ENCODE data around the gene CITED2.
"Not testable (repeated sequence)": the region's sequence is repeated elsewhere in the genome, so short reads cannot be mapped to it uniquely, and the experiment has no call there.

The CITED2 gene

GRCh38 chr6:139363123-139363522 lies 11.3 kb downstream of the CITED2 start:
- not testable (repeated sequence) for H3K4me1 ChIP-seq (ENCODE audit: control insufficient read depth in 1 of 2, insufficient read depth in 2 of 2, low read length in 2 of 2)

GRCh38 chr6:139361211-139361610 lies 13.2 kb downstream of the CITED2 start:
- Histone ChIP-seq H3K27me3 (ENCODE audit: low read depth, low read length) (no peaks in the 10 kb centered on the region), H3K9me3 (ENCODE audit: control insufficient read depth in 1 of 2, low read length in 2 of 2) (no peaks in the 10 kb centered on the region), H3K4me1 (ENCODE audit: control insufficient read depth in 1 of 2, insufficient read depth in 2 of 2, low read length in 2 of 2) (no peaks in the 10 kb centered on the region), H3K4me3 (ENCODE audit: low read depth in 1 of 2, low read length in 2 of 2) (no peak overlapping the region), H3K36me3 (ENCODE audit: control insufficient read depth in 1 of 2, insufficient read depth in 2 of 2, low read length in 2 of 2) (no peaks in the 10 kb centered on the region), H3K27ac (ENCODE audit: low read length) (no peak overlapping the region)

More at GRCh38 chr6:139363123-139363522, 11.3 kb downstream of the CITED2 start:
- not testable (repeated sequence) for H3K36me3 ChIP-seq (ENCODE audit: control insufficient read depth in 1 of 2, insufficient read depth in 2 of 2, low read length in 2 of 2); H3K27me3 ChIP-seq (ENCODE audit: low read depth, low read length); H3K4me3 ChIP-seq (ENCODE audit: low read depth in 1 of 2, low read length in 2 of 2); H3K9me3 ChIP-seq (ENCODE audit: control insufficient read depth in 1 of 2, low read length in 2 of 2); H3K27ac ChIP-seq (ENCODE audit: low read length)

- Histone ChIP-seq H3K36me3 (ENCODE audit: control insufficient read depth in 1 of 2, insufficient read depth in 2 of 2, low read length in 2 of 2) (no peaks in the 10 kb centered on the region), H3K27me3 (ENCODE audit: low read depth, low read length) (no peaks in the 10 kb centered on the region), H3K4me1 (ENCODE audit: control insufficient read depth in 1 of 2, insufficient read depth in 2 of 2, low read length in 2 of 2) (no peaks in the 10 kb centered on the region), H3K27ac (ENCODE audit: low read length) (no peak overlapping the region), H3K4me3 (ENCODE audit: low read depth in 1 of 2, low read length in 2 of 2) (no peak overlapping the region), H3K9me3 (ENCODE audit: control insufficient read depth in 1 of 2, low read length in 2 of 2) (no peaks in the 10 kb centered on the region)
Measured at GRCh38 chr6:139356924-139357323, 17.5 kb downstream of the CITED2 start.

GRCh38 chr6:139355777-139356445 lies 18.5 kb downstream of the CITED2 start:
- Histone ChIP-seq H3K9me3 (ENCODE audit: control insufficient read depth in 1 of 2, low read length in 2 of 2) (no peaks in the 10 kb centered on the region), H3K27me3 (ENCODE audit: low read depth, low read length) (no peaks in the 10 kb centered on the region), H3K27ac (ENCODE audit: low read length) (no peak overlapping the region), H3K36me3 (ENCODE audit: control insufficient read depth in 1 of 2, insufficient read depth in 2 of 2, low read length in 2 of 2) (no peaks in the 10 kb centered on the region), H3K4me1 (ENCODE audit: control insufficient read depth in 1 of 2, insufficient read depth in 2 of 2, low read length in 2 of 2) (no peaks in the 10 kb centered on the region), H3K4me3 (ENCODE audit: low read depth in 1 of 2, low read length in 2 of 2) (no peak overlapping the region)

- Histone ChIP-seq H3K27ac (ENCODE audit: low read length) (no peak overlapping the region), H3K27me3 (ENCODE audit: low read depth, low read length) (no peaks in the 10 kb centered on the region), H3K4me3 (ENCODE audit: low read depth in 1 of 2, low read length in 2 of 2) (no peak overlapping the region), H3K4me1 (ENCODE audit: control insufficient read depth in 1 of 2, insufficient read depth in 2 of 2, low read length in 2 of 2) (no peaks in the 10 kb centered on the region), H3K36me3 (ENCODE audit: control insufficient read depth in 1 of 2, insufficient read depth in 2 of 2, low read length in 2 of 2) (no peaks in the 10 kb centered on the region), H3K9me3 (ENCODE audit: control insufficient read depth in 1 of 2, low read length in 2 of 2) (no peaks in the 10 kb centered on the region)
Measured at GRCh38 chr6:139355172-139355571, 19.3 kb downstream of the CITED2 start.

- Histone ChIP-seq H3K4me3 (ENCODE audit: low read depth in 1 of 2, low read length in 2 of 2) (no peak overlapping the region), H3K9me3 (ENCODE audit: control insufficient read depth in 1 of 2, low read length in 2 of 2) (no peaks in the 10 kb centered on the region), H3K4me1 (ENCODE audit: control insufficient read depth in 1 of 2, insufficient read depth in 2 of 2, low read length in 2 of 2) (no peaks in the 10 kb centered on the region), H3K36me3 (ENCODE audit: control insufficient read depth in 1 of 2, insufficient read depth in 2 of 2, low read length in 2 of 2) (no peaks in the 10 kb centered on the region), H3K27me3 (ENCODE audit: low read depth, low read length) (no peaks in the 10 kb centered on the region), H3K27ac (ENCODE audit: low read length) (no peak overlapping the region)
Measured at GRCh38 chr6:139354189-139354588, 20.3 kb downstream of the CITED2 start.

GRCh38 chr6:139349464-139350020 lies 24.9 kb downstream of the CITED2 start:
- no peaks in the 10 kb centered on the region for H3K27me3 ChIP-seq (ENCODE audit: low read depth, low read length)
- no peaks in the 10 kb centered on the region for H3K4me1 ChIP-seq (ENCODE audit: control insufficient read depth in 1 of 2, insufficient read depth in 2 of 2, low read length in 2 of 2)
- no peaks in the 10 kb centered on the region for H3K9me3 ChIP-seq (ENCODE audit: control insufficient read depth in 1 of 2, low read length in 2 of 2)
- H3K4me3 ChIP-seq (ENCODE audit: low read depth in 1 of 2, low read length in 2 of 2) = no peak overlapping the region
- no peaks in the 10 kb centered on the region for H3K36me3 ChIP-seq (ENCODE audit: control insufficient read depth in 1 of 2, insufficient read depth in 2 of 2, low read length in 2 of 2)
- no peak overlapping the region for H3K27ac ChIP-seq (ENCODE audit: low read length)

GRCh38 chr6:139346392-139346791 lies 28.1 kb downstream of the CITED2 start:
- Histone ChIP-seq H3K4me1 (ENCODE audit: control insufficient read depth in 1 of 2, insufficient read depth in 2 of 2, low read length in 2 of 2) (no peaks in the 10 kb centered on the region), H3K27ac (ENCODE audit: low read length) (no peak overlapping the region), H3K9me3 (ENCODE audit: control insufficient read depth in 1 of 2, low read length in 2 of 2) (no peaks in the 10 kb centered on the region), H3K27me3 (ENCODE audit: low read depth, low read length) (no peaks in the 10 kb centered on the region), H3K4me3 (ENCODE audit: low read depth in 1 of 2, low read length in 2 of 2) (no peak overlapping the region), H3K36me3 (ENCODE audit: control insufficient read depth in 1 of 2, insufficient read depth in 2 of 2, low read length in 2 of 2) (no peaks in the 10 kb centered on the region)

- no peak overlapping the region for H3K4me3 ChIP-seq (ENCODE audit: low read depth in 1 of 2, low read length in 2 of 2)
- no peaks in the 10 kb centered on the region for H3K36me3 ChIP-seq (ENCODE audit: control insufficient read depth in 1 of 2, insufficient read depth in 2 of 2, low read length in 2 of 2)
- H3K27me3 ChIP-seq (ENCODE audit: low read depth, low read length) = no peaks in the 10 kb centered on the region
- H3K27ac ChIP-seq (ENCODE audit: low read length) = no peak overlapping the region
- H3K9me3 ChIP-seq (ENCODE audit: control insufficient read depth in 1 of 2, low read length in 2 of 2) = no peaks in the 10 kb centered on the region
- H3K4me1 ChIP-seq (ENCODE audit: control insufficient read depth in 1 of 2, insufficient read depth in 2 of 2, low read length in 2 of 2) = no peaks in the 10 kb centered on the region
Measured at GRCh38 chr6:139344186-139344963, 30.1 kb downstream of the CITED2 start.

GRCh38 chr6:139343052-139343750 lies 31.2 kb downstream of the CITED2 start:
- Histone ChIP-seq H3K9me3 (ENCODE audit: control insufficient read depth in 1 of 2, low read length in 2 of 2) (no peaks in the 10 kb centered on the region), H3K36me3 (ENCODE audit: control insufficient read depth in 1 of 2, insufficient read depth in 2 of 2, low read length in 2 of 2) (no peaks in the 10 kb centered on the region), H3K27me3 (ENCODE audit: low read depth, low read length) (no peaks in the 10 kb centered on the region), H3K4me3 (ENCODE audit: low read depth in 1 of 2, low read length in 2 of 2) (no peak overlapping the region), H3K27ac (ENCODE audit: low read length) (no peak overlapping the region), H3K4me1 (ENCODE audit: control insufficient read depth in 1 of 2, insufficient read depth in 2 of 2, low read length in 2 of 2) (no peaks in the 10 kb centered on the region)

- H3K4me3 ChIP-seq (ENCODE audit: low read depth in 1 of 2, low read length in 2 of 2) = no peak overlapping the region
- H3K9me3 ChIP-seq (ENCODE audit: control insufficient read depth in 1 of 2, low read length in 2 of 2) = no peaks in the 10 kb centered on the region
- no peak overlapping the region for H3K27ac ChIP-seq (ENCODE audit: low read length)
- peaks cover 0 to 8% of the 10 kb centered on the region in 2 donors for H3K4me1 ChIP-seq (ENCODE audit: control insufficient read depth in 1 of 2, insufficient read depth in 2 of 2, low read length in 2 of 2)
- H3K27me3 ChIP-seq (ENCODE audit: low read depth, low read length) = no peaks in the 10 kb centered on the region
- no peaks in the 10 kb centered on the region for H3K36me3 ChIP-seq (ENCODE audit: control insufficient read depth in 1 of 2, insufficient read depth in 2 of 2, low read length in 2 of 2)
Measured at GRCh38 chr6:139341060-139341459, 33.4 kb downstream of the CITED2 start.

All from muscle layer of duodenum (tissue), 2 donors.